H7 (cell line): ENCODE results near the gene CTBP1. TPM values are rescaled to one million over a fixed set of nuclear protein-coding genes. Genes with fewer than 3 reads are reported as not detected.
A peak's percentile ranks its signal among the peaks of the same experiment; 100 is the strongest.

Source experiments
- DNase-seq: peaks from one replicate; pipeline ENCODE4 v3.0.0; 2012
- H3K27me3 ChIP-seq: 2 replicates; pipeline ENCODE4 v1.6.0; 2011; ENCODE audit warnings: mild to moderate bottlenecking, low read length; ENCODE audit not compliant: control insufficient read depth, insufficient read depth
- H3K36me3 ChIP-seq: replicated peaks from 2 replicates; pipeline ENCODE4 v1.5.1; 2011; ENCODE audit warnings: low read length; ENCODE audit not compliant: control insufficient read depth, insufficient read depth
- H3K4me3 ChIP-seq: 2 replicates; pipeline ENCODE4 v1.5.1; 2011; ENCODE audit warnings: low read depth, mild to moderate bottlenecking, control low read depth, low read length, moderate library complexity; ENCODE audit not compliant: insufficient read depth
- total RNA-seq: library from RNA; depleted of rRNA; stranded (reverse); fragments of >200 nt; shearing (Covaris generic); gene quantifications from 2 replicates; pipeline ENCODE4 v1.2.3, GENCODE V29; 2014

Gene CTBP1
- total RNA-seq, 1 experiment from 2014 or later = 360 TPM

GRCh38 chr4:1266881-1267763 lies 18.2 kb upstream of the CTBP1 start:
- DNase-seq = no peak
- Histone ChIP-seq H3K27me3 (no peaks in the 10 kb centered on the region), H3K36me3 (no peaks in the 10 kb centered on the region), H3K4me3 (no peak overlapping the region)

DNA sequence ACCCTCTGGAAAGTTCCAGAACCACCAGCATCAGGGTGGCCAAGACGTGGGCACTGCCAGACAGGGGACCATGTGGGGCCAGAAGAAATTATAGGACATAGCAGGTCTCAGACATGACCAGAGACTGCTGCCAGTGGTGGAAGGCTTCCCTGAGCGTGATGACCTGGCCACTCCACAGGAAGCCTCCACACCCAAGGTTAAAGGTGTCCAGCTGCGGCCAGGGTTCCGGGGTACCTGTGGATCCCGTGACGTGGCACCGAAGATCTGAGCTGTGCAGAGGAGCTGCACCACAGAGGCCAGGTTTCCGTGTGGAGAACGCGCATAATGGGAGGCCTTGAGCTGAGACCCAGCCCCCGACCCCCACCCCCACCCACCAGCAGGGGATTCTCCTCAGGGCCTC lies 16.4 kb upstream of the CTBP1 start:
- no peaks in the 10 kb centered on the region for H3K36me3 ChIP-seq

DNA sequence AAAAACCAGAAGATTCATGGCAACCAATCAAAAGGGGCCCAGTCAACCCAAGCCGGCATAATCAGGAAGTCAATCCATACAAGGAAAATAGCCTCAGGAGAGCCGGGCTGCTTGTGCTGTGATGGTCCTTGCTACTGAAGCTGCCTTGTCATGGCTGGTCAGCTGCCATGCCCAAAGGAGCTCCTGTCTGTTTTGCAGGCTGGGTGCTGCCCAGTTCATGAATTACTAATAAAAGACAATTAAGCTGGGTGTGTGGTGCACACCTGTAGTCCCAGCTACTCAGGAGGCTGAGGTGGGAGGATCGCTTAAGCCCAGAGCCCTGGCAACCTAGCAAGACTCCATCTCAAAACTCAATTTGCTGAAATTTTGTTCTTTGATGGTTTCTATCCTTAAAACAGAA lies 16.0 kb upstream of the CTBP1 start:
- H3K36me3 ChIP-seq = no peaks in the 10 kb centered on the region
- H3K27me3 ChIP-seq = no peaks in the 10 kb centered on the region
- H3K4me3 ChIP-seq = no peak overlapping the region
- no peak for DNase-seq

More for the DNA sequence above, 16.4 kb upstream of the CTBP1 start:
- H3K4me3 ChIP-seq = no peak overlapping the region
- no peak for DNase-seq
- H3K27me3 ChIP-seq = no peaks in the 10 kb centered on the region

DNA sequence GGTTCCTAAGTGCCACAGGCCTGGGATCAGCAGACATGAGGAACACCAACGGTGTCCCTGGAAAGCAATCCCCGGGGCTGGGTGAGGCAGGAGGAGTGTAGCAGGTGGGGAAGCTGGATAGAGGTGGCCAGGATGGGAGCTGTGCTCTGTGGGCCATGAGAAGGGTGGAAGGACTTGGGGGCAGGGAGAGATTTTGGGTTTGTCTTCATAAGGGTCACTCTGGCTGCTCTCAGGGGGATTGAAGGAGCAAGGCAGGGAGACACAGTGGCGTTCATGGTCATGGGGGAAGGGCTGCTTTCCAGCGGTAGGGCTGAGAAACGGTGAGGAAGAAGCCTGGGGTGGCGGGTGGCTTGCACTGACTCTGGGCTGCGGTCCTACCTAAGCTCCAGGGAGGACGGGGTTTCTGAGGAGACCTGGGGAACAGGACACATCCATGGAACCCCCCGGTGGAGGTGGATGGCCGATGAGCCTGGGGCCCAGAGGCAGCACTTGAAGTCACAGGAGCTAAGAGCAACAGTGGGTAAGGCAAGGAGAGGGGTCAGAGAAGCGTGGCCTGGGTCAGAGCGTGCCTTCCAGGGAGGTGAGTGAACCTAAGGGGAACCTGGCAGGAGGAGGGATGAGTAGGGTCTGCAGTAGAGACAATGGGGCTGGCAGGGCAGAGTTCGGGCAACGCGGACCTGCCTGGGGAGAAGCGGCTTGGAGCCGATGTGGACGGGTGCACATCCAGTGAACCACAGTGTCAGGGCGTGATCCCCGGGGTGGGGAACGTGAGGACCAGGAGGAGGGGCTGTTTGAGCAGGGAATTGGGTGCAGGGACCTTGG lies 12.4 kb upstream of the CTBP1 start:
- Histone ChIP-seq H3K27me3 (no peaks in the 10 kb centered on the region), H3K36me3 (no peaks in the 10 kb centered on the region), H3K4me3 (no peak overlapping the region)
- peak; percentile 30 for DNase-seq

- Histone ChIP-seq H3K27me3 (no peaks in the 10 kb centered on the region), H3K4me3 (no peak overlapping the region), H3K36me3 (no peaks in the 10 kb centered on the region)
- DNase-seq = no peak
Measured at GRCh38 chr4:1260418-1261106, 11.6 kb upstream of the CTBP1 start.

DNA sequence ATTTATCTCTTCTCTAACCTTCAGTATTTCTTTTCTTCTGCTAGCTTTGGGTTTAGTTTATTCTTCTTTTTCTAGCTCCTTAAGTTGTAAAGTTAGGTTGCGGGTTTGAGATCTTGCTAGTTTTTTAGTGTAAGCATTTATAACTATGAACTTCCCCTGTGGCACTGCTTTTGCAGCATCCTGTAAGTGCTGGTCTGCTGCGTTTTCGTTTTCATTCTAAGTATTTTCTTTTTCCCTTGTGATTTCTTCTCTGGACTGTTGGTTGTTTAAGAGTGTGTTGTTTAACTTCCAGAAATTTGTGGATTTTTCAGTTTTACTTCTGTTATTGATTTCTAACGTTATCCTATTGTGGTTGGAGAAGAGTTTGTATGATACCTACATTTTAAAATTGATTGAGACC lies 11.0 kb upstream of the CTBP1 start:
- Histone ChIP-seq H3K27me3 (no peaks in the 10 kb centered on the region), H3K4me3 (no peak overlapping the region), H3K36me3 (no peaks in the 10 kb centered on the region)
- DNase-seq = no peak

- Histone ChIP-seq H3K4me3 (no peak overlapping the region), H3K36me3 (no peaks in the 10 kb centered on the region), H3K27me3 (no peaks in the 10 kb centered on the region)
- DNase-seq = no peak
Measured at GRCh38 chr4:1258457-1258856, 9.5 kb upstream of the CTBP1 start.

DNA sequence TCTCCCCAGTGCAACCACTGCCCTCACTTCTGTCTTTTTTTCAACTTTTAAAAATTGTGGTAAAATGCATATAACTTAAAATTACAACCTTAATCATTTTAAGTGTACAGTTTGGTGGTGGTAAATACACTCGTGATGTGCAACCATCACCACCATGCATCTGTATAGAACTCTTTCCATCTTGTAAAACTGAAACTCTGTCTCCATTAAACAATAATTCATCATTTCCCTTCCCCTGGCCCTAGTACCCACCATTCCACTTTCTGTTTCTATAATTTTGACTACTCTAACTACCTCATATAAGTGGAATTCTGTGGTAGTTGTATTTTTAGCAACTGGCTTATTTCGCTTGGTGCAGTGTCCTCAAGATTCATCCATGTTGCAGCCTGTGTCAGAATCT lies 6.8 kb upstream of the CTBP1 start:
- no peaks in the 10 kb centered on the region for H3K27me3 ChIP-seq
- no peak for DNase-seq
- H3K4me3 ChIP-seq = no peak overlapping the region
- H3K36me3 ChIP-seq = peaks cover 4% of the 10 kb centered on the region

DNA sequence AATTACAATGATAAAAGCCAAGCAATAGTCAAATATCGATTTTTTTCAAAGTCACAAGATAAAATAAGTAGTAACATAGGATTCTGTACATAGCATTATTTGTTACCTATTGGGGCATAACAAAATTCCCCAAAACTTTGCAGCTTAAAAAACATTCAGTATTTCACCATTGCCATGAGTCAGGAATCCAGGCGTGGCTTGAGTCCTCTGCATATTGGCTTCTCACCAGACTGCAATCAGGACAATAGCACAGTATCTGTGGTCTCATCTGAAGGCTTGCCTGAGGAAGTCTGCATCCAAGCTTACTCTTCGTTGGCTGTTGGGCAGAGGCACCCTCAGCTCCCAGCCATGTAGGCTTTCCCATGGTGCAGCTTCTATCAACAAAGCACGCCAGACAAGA lies 6.2 kb upstream of the CTBP1 start:
- no peak for DNase-seq
- Histone ChIP-seq H3K27me3 (no peaks in the 10 kb centered on the region), H3K4me3 (no peak overlapping the region), H3K36me3 (peaks cover 5% of the 10 kb centered on the region)

GRCh38 chr4:1253831-1254230 lies 4.9 kb upstream of the CTBP1 start:
- Histone ChIP-seq H3K36me3 (peaks cover 5% of the 10 kb centered on the region), H3K27me3 (no peaks in the 10 kb centered on the region), H3K4me3 (no peak overlapping the region)
- DNase-seq = no peak

DNA sequence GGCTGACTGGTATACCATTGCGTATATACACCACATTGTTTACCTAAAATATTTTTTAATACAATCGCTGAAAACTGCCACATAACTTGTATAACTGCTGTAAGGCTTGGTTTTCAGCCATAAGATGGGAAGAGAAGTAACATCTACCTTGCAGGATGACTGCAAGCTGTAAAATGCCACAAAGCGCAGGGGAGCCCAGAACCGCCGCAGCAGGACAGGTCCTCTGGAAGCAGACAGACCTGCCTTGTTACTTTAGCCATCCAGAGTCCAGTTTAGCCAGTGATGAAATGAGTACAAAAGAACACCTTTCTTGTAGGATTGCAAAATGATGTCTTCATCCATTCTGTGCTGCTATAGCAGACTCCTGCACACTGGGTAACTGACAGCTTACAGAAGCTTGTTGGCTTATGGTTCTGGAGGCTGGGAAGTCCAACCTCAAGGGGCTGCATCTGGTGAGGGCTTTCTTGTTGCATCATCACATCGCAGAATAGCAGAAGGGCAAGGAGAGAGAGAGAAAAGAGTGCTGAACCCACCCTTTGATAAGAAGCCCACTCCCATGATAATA lies 4.1 kb upstream of the CTBP1 start:
- no peak for DNase-seq
- no peak overlapping the region for H3K4me3 ChIP-seq
- H3K36me3 ChIP-seq = peaks cover 5% of the 10 kb centered on the region
- no peaks in the 10 kb centered on the region for H3K27me3 ChIP-seq

DNA sequence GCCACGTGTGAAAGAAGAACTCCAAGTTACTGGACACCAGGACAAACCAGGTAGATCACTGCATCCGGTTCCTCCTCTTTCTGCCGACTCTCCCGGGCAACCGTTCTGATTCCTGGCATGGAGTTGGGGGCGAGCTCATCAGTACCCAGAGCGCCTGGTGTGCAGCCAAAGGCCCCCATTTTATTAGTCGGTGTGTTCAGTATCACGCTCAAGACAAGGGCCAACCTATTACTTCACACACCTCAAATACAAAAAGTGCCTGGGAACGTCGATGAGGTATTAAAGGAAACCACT lies 2.8 kb upstream of the CTBP1 start:
- DNase-seq = no peak
- no peak overlapping the region for H3K4me3 ChIP-seq
- H3K36me3 ChIP-seq = peaks cover 5% of the 10 kb centered on the region
- no peaks in the 10 kb centered on the region for H3K27me3 ChIP-seq

DNA sequence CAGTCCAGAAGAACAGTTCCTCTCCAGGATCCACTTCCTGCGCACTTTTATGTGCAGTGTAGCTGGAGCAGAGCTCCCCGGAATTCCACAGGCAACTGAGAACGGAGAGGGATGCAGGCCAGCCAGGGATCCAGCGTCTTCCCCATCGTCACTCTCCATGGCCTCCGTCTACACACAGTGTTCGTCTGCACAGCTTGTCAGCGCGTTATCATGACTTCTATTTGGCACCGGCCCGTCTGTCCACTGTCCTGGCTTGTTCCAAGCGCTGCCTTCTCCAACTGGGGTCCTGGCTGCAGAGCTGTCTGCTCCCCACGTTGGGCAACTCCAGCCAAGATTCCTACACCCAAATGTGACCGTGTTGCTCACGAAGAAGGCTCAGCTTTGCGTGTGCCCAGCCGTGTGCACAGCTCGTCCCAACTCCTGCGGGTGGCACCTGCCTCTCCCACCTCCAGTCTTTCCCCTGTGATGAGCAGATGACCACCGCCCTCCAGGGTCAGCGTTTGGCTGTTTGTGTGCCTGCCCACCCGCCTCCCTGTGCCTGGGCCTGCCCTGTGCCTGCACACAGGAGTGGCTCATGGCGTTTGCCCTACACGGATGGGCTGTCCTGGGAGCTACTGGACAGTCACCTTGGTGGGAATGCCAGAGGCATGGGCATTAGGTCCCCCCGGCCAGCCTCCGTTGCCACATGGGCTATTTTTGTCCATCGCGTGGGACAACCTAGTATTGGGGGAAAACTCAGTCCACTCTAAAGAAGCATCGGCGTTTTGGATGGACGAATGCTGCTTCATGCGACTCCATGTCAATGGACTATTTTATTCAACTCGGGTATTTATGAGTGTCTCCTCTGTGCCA lies 2.2 kb upstream of the CTBP1 start:
- peaks cover 5% of the 10 kb centered on the region for H3K36me3 ChIP-seq
- H3K4me3 ChIP-seq = no peak overlapping the region
- no peak for DNase-seq
- no peaks in the 10 kb centered on the region for H3K27me3 ChIP-seq

DNA sequence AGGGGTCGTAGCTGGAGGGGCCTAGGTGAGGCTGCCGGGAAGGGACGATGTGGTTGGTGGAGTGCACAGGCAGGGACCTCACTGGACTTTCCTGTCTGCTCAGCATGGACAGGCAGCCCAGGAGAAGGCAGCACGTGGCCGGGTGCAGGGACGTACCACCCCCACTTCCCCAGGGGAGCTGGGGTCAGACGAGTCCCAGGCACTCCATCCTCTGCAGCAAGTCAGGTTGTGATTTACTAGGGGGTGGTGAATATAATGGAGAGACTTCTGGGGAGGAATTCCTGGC lies 1.5 kb upstream of the CTBP1 start:
- Histone ChIP-seq H3K27me3 (no peaks in the 10 kb centered on the region), H3K36me3 (peaks cover 5% of the 10 kb centered on the region), H3K4me3 (no peak overlapping the region)
- DNase-seq = peak; percentile 33
